ENCODE data around the gene MYL5.

MYL5 gene

GRCh38 chr4:660401-660800 is 13.9 kb upstream of the MYL5 start:
- no peak overlapping the region for H3K9ac ChIP-seq (ENCODE audit: low read length)
- no peak overlapping the region for H3K4me2 ChIP-seq (ENCODE audit: low read length)
- H3K9me3 ChIP-seq (ENCODE audit: low read length): no peaks in the 10 kb centered on the region
- TF ChIP-seq CTCF (IDR thresholded peaks at IDR 0.05; ENCODE audit: low read length) (no peak), EZH2 (IDR thresholded peaks at IDR 0.05; ENCODE audit: borderline replicate concordance, low read length) (no peak)
- H3K9me2 ChIP-seq (ENCODE audit: low read depth, low read length): no peaks in the 10 kb centered on the region
- no peak overlapping the region for H3K4me3 ChIP-seq (ENCODE audit: low read depth, low read length, poor library complexity, severe bottlenecking)
- H3F3A ChIP-seq (ENCODE audit: insufficient read depth, low read length): no peaks in the 10 kb centered on the region
- no peaks in the 10 kb centered on the region for H3K79me2 ChIP-seq (ENCODE audit: insufficient read depth, low read length)
- no peaks in the 10 kb centered on the region for H4K20me1 ChIP-seq (ENCODE audit: insufficient read depth, low read length)
- no peak overlapping the region for H3K27ac ChIP-seq (ENCODE audit: low read depth, low read length, poor library complexity, severe bottlenecking)
- H3K36me3 ChIP-seq (ENCODE audit: insufficient read depth, low read length): no peaks in the 10 kb centered on the region
- H3K4me1 ChIP-seq (ENCODE audit: insufficient read depth, low read length, severe bottlenecking): peaks cover 15% of the 10 kb centered on the region
- H2AFZ ChIP-seq (ENCODE audit: low read length): no peak overlapping the region
- H3K27me3 ChIP-seq (ENCODE audit: insufficient read depth, low read length): no peaks in the 10 kb centered on the region

GRCh38 chr4:661231-661630 is 13.1 kb upstream of the MYL5 start:
- Histone ChIP-seq H3K9me3 (ENCODE audit: low read length) (no peaks in the 10 kb centered on the region), H3K9me2 (ENCODE audit: low read depth, low read length) (no peaks in the 10 kb centered on the region), H3K4me2 (ENCODE audit: low read length) (no peak overlapping the region), H4K20me1 (ENCODE audit: insufficient read depth, low read length) (no peaks in the 10 kb centered on the region), H3K4me3 (ENCODE audit: low read depth, low read length, poor library complexity, severe bottlenecking) (no peak overlapping the region), H3K36me3 (ENCODE audit: insufficient read depth, low read length) (no peaks in the 10 kb centered on the region), H3K27me3 (ENCODE audit: insufficient read depth, low read length) (no peaks in the 10 kb centered on the region), H2AFZ (ENCODE audit: low read length) (no peak overlapping the region), H3K27ac (ENCODE audit: low read depth, low read length, poor library complexity, severe bottlenecking) (no peak overlapping the region), H3K9ac (ENCODE audit: low read length) (no peak overlapping the region), H3K4me1 (ENCODE audit: insufficient read depth, low read length, severe bottlenecking) (peaks cover 15% of the 10 kb centered on the region), H3K79me2 (ENCODE audit: insufficient read depth, low read length) (no peaks in the 10 kb centered on the region), H3F3A (ENCODE audit: insufficient read depth, low read length) (no peaks in the 10 kb centered on the region)
- TF ChIP-seq CTCF (IDR thresholded peaks at IDR 0.05; ENCODE audit: low read length) (no peak), EZH2 (IDR thresholded peaks at IDR 0.05; ENCODE audit: borderline replicate concordance, low read length) (no peak)

GRCh38 chr4:661881-662761 is 12.2 kb upstream of the MYL5 start:
- H3K9me3 ChIP-seq (ENCODE audit: low read length): no peaks in the 10 kb centered on the region
- TF ChIP-seq CTCF (IDR thresholded peaks at IDR 0.05; ENCODE audit: low read length): no peak
- TF ChIP-seq EZH2 (IDR thresholded peaks at IDR 0.05; ENCODE audit: borderline replicate concordance, low read length): no peak
- H3F3A ChIP-seq (ENCODE audit: insufficient read depth, low read length): no peaks in the 10 kb centered on the region
- no peaks in the 10 kb centered on the region for H3K79me2 ChIP-seq (ENCODE audit: insufficient read depth, low read length)
- H3K27ac ChIP-seq (ENCODE audit: low read depth, low read length, poor library complexity, severe bottlenecking): no peak overlapping the region
- no peak overlapping the region for H3K4me3 ChIP-seq (ENCODE audit: low read depth, low read length, poor library complexity, severe bottlenecking)
- no peaks in the 10 kb centered on the region for H3K36me3 ChIP-seq (ENCODE audit: insufficient read depth, low read length)
- H3K27me3 ChIP-seq (ENCODE audit: insufficient read depth, low read length): no peaks in the 10 kb centered on the region
- peaks cover 15% of the 10 kb centered on the region for H3K4me1 ChIP-seq (ENCODE audit: insufficient read depth, low read length, severe bottlenecking)
- no peaks in the 10 kb centered on the region for H3K9me2 ChIP-seq (ENCODE audit: low read depth, low read length)
- H2AFZ ChIP-seq (ENCODE audit: low read length): no peak overlapping the region
- H4K20me1 ChIP-seq (ENCODE audit: insufficient read depth, low read length): no peaks in the 10 kb centered on the region
- no peak overlapping the region for H3K9ac ChIP-seq (ENCODE audit: low read length)
- H3K4me2 ChIP-seq (ENCODE audit: low read length): no peak overlapping the region
